ENCODE measurements around the gene FKBP8.
A peak's percentile ranks its signal among the peaks of the same experiment; 100 is the strongest.
"Not testable (repeated sequence)": the region's sequence is repeated elsewhere in the genome, so short reads cannot be mapped to it uniquely, and the experiment has no call there.

FKBP8 gene

GRCh38 chr19:18542941-18543813, at the start of gene FKBP8:
TSS of gene FKBP8 (minus strand) at chr19:18543573. CDS start at chr19:18541970, 1,603 bp downstream.
- in situ Hi-C loops (cut with HindIII; ENCODE audit: low sequenced_read_pairs), result no loop called here
- peak; percentile 73 for DNase-seq (ENCODE audit: low read depth)
- TF ChIP-seq, protein P1, sequence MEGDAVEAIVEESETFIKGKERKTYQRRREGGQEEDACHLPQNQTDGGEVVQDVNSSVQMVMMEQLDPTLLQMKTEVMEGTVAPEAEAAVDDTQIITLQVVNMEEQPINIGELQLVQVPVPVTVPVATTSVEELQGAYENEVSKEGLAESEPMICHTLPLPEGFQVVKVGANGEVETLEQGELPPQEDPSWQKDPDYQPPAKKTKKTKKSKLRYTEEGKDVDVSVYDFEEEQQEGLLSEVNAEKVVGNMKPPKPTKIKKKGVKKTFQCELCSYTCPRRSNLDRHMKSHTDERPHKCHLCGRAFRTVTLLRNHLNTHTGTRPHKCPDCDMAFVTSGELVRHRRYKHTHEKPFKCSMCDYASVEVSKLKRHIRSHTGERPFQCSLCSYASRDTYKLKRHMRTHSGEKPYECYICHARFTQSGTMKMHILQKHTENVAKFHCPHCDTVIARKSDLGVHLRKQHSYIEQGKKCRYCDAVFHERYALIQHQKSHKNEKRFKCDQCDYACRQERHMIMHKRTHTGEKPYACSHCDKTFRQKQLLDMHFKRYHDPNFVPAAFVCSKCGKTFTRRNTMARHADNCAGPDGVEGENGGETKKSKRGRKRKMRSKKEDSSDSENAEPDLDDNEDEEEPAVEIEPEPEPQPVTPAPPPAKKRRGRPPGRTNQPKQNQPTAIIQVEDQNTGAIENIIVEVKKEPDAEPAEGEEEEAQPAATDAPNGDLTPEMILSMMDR (IDR thresholded peaks at IDR 0.05; ENCODE audit: low read depth, low read length, missing control alignments), result no peak
- peak within 1 kb of the TSS; percentile 62 for H3K4me3 ChIP-seq (ENCODE audit: low read depth, low read length)

DNA sequence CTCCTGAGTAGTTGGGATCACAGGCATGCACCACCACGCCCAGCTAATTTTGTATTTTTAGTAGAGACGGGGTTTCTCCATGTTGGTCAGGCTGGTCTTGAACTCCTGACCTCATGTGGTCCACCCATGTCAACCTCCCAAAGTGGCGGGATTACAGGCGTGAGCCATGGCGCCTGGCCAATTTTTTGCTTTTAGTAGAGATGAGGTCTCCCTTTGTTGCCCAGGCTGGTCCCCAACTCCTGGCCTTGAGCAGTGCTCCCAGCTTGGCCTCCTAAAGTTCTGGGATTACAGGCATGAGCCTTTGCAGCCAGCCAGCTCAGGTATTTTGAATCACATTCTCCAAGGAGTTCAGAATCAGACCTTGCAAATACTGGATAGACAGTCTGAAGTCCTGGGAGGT, 49.4 kb upstream of the FKBP8 start:
- DNase-seq (ENCODE audit: low read depth); H3K4me3 ChIP-seq (ENCODE audit: low read depth, low read length): not testable (repeated sequence)
- in situ Hi-C loops (cut with HindIII; ENCODE audit: low sequenced_read_pairs), result loop anchor here (25.0 kb wide), 1 partner anchor 245 kb away; the partner anchor contains the start of gene UPF1

DNA sequence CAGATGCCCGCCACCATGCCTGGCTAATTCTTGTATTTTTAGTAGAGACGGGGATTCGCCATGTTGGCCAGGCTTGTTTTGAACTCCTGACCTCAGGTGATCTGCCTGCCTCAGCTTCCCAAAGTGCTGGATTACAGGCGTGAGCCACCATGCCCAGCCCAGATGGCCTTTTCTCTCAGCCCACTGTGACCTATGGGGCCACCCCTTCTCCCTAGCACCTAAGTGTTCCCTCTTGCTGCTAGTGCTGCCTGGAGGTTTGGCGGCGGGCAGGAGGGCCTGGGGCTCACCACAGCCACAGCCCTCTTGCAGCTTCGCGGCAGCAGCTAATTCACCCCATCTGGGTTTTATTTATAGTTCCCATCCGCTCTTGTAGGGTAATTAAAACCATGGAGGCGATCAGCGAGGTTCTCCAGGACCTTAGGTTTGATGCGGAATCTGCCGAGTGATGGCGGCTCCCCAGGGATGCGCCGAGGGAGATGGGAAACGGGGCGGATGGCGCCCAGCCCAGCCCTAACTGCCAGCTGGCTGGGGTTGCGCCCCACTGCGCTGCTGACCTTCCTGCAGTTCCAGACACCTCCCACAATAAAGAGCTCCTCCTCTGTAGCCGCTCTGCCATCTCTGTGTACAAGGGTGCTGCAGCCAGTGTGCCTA, 48.5 kb upstream of the FKBP8 start:
- DNase-seq (ENCODE audit: low read depth), result no peak
- no peak overlapping the region for H3K4me3 ChIP-seq (ENCODE audit: low read depth, low read length)
- TF ChIP-seq, protein P1 (IDR thresholded peaks at IDR 0.05; ENCODE audit: low read depth, low read length, missing control alignments), result no peak
- in situ Hi-C loops (cut with HindIII; ENCODE audit: low sequenced_read_pairs), result loop anchor here (25.0 kb wide), 1 partner anchor 245 kb away; the partner anchor contains the start of gene UPF1

GRCh38 chr19:18590273-18591272, 47.2 kb upstream of the FKBP8 start:
- H3K4me3 ChIP-seq (ENCODE audit: low read depth, low read length), result peak overlapping the region; percentile 82
- in situ Hi-C loops (cut with HindIII; ENCODE audit: low sequenced_read_pairs), result loop anchor here (25.0 kb wide), 1 partner anchor 247 kb away; the partner anchor contains the start of gene UPF1
- TF ChIP-seq, protein P1 (IDR thresholded peaks at IDR 0.05; ENCODE audit: low read depth, low read length, missing control alignments), result peak; percentile 63
- peak; percentile 74 for DNase-seq (ENCODE audit: low read depth)

GRCh38 chr19:18589380-18590272, 46.3 kb upstream of the FKBP8 start:
- in situ Hi-C loops (cut with HindIII; ENCODE audit: low sequenced_read_pairs), result loop anchor here (25.0 kb wide), 1 partner anchor 248 kb away; the partner anchor contains the start of gene UPF1
- DNase-seq (ENCODE audit: low read depth), result no peak
- peak overlapping the region; percentile 82 for H3K4me3 ChIP-seq (ENCODE audit: low read depth, low read length)
- TF ChIP-seq, protein P1 (IDR thresholded peaks at IDR 0.05; ENCODE audit: low read depth, low read length, missing control alignments), result peak; percentile 2

Data from astrocyte of the cerebellum (primary cell).